Type B pancreatic cell (in vitro differentiated cells): ENCODE data around the gene EFNB2. TPM values are rescaled to one million over a fixed set of nuclear protein-coding genes. Genes with fewer than 3 reads are reported as not detected.
A peak's percentile ranks its signal among the peaks of the same experiment; 100 is the strongest.

Experiments
- DNase-seq: peaks from one replicate; pipeline ENCODE4 v3.0.0; 2021; ENCODE audit warnings: mixed read lengths; ENCODE audit not compliant: unreplicated experiment; ENCODE audit errors: extremely low spot score
- H3K27ac Mint-ChIP-seq: 2 replicates; pipeline ENCODE4 v1.8.0; 2021; ENCODE audit warnings: mild to moderate bottlenecking, mixed read lengths
- H3K27me3 Mint-ChIP-seq: 2 replicates; pipeline ENCODE4 v1.8.0; 2021; ENCODE audit warnings: mixed read lengths
- H3K36me3 Mint-ChIP-seq: 2 replicates; pipeline ENCODE4 v1.8.0; 2021; ENCODE audit warnings: mixed read lengths
- H3K4me1 Mint-ChIP-seq: one replicate; pipeline ENCODE4 v1.8.0; 2021; ENCODE audit warnings: mixed read lengths; ENCODE audit not compliant: unreplicated experiment
- H3K4me3 Mint-ChIP-seq: 2 replicates; pipeline ENCODE4 v1.8.0; 2021; ENCODE audit warnings: mild to moderate bottlenecking, mixed read lengths
- H3K9me3 Mint-ChIP-seq: 2 replicates; pipeline ENCODE4 v1.8.0; 2021; ENCODE audit warnings: mixed read lengths
- long read RNA-seq: library from polyadenylated mRNA; unstranded; transcript quantifications from one replicate; pipeline ENCODE4 v2.0.0, GENCODE V29; 2020
- total RNA-seq: library from RNA; stranded (reverse); gene quantifications from 2 replicates; pipeline ENCODE4 v1.2.1, GENCODE V29; 2021; ENCODE audit warnings: low replicate concordance
- TF ChIP-seq, protein P1 (sequence below): fragments of 200-600 bp; sonication (generic); conservative IDR thresholded peaks from 2 replicates; pipeline ENCODE4 v1.5.0; 2021; ENCODE audit warnings: antibody characterized with exemption, mild to moderate bottlenecking

EFNB2 gene, protein sequence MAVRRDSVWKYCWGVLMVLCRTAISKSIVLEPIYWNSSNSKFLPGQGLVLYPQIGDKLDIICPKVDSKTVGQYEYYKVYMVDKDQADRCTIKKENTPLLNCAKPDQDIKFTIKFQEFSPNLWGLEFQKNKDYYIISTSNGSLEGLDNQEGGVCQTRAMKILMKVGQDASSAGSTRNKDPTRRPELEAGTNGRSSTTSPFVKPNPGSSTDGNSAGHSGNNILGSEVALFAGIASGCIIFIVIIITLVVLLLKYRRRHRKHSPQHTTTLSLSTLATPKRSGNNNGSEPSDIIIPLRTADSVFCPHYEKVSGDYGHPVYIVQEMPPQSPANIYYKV
- 48.6 and 67.1 TPM in 2 replicates for total RNA-seq
- long read RNA-seq, full-length matches to known transcripts = 3 of 10 reads
- long read RNA-seq, partial matches to known transcripts = 2 of 10 reads
- long read RNA-seq, other reads (novel, unspliced or antisense) = 5 of 10 reads

DNA sequence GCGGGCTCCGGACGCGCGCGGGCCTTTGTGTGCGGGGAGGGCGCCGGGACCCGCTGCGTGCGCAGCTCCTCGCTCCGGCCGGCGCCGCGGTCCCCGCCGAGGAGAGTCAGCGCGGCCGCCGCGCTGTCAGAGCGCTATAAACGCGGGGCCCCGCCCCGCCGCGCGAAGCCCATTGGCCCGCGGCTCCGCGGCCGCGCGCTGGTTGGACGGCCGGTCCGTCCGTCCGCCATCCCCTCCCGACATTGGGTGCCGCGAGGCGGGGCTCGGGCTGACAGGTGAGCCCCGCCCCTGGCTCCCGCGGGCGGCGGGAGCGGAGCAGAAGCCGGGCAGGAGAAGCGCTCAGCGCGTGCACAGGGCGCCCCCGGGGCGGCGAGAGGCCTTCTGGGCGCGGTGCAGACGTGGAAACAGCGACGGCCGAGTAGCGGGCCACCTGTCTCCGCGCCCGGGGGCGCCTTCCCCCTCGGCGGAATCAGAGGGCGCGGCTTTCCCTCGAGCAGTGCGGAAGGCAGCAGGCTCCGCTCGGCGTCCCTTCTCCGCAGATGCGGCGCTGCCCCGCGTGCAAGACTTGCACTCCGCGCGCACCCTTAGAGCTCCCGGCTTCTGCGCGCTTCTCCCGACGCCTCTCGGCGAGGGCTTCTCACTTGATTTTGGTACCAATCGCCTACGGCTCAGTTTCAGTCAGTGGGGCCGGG lies at the start of gene EFNB2:
Gene EFNB2 (minus strand): TSS at position 111 of the 692 bp plus-strand sequence. CDS start 698 bp downstream, outside the sequence.
- peak within 1 kb of the TSS; percentile 94 for H3K4me3 Mint-ChIP-seq
- peak within 1 kb of the TSS; percentile 88 for H3K27ac Mint-ChIP-seq
- no peaks in the 10 kb centered on the region for H3K9me3 Mint-ChIP-seq
- TF ChIP-seq, protein P1, sequence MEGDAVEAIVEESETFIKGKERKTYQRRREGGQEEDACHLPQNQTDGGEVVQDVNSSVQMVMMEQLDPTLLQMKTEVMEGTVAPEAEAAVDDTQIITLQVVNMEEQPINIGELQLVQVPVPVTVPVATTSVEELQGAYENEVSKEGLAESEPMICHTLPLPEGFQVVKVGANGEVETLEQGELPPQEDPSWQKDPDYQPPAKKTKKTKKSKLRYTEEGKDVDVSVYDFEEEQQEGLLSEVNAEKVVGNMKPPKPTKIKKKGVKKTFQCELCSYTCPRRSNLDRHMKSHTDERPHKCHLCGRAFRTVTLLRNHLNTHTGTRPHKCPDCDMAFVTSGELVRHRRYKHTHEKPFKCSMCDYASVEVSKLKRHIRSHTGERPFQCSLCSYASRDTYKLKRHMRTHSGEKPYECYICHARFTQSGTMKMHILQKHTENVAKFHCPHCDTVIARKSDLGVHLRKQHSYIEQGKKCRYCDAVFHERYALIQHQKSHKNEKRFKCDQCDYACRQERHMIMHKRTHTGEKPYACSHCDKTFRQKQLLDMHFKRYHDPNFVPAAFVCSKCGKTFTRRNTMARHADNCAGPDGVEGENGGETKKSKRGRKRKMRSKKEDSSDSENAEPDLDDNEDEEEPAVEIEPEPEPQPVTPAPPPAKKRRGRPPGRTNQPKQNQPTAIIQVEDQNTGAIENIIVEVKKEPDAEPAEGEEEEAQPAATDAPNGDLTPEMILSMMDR = no peak
- H3K36me3 Mint-ChIP-seq = peaks cover 4% of the 10 kb centered on the region
- H3K4me1 Mint-ChIP-seq = peaks cover 14% of the 10 kb centered on the region
- peak; percentile 94 for DNase-seq
- no peaks in the 10 kb centered on the region for H3K27me3 Mint-ChIP-seq

DNA sequence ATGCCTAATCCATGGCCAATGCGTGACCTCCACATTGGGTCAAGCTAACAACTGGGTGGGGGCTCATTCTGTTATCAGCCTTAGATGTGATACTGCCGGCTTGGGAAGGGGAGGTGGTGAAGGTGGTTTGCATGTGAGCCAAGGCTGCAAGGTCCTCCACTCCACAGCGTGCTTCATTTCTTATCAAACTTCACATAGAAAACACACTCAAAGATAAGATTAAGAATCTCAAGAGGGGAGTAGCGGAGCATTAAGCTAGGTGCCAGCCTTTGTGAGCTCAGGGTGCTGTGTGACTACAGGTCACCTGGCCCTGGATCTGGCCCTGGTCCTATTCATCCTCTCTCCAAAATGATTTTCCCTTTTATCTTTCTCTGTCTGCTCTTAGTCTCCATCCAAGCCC lies 45.8 kb upstream of the EFNB2 start:
- Mint-ChIP-seq H3K4me3 (no peak overlapping the region), H3K27me3 (peaks cover 4% of the 10 kb centered on the region), H3K36me3 (no peaks in the 10 kb centered on the region), H3K4me1 (no peaks in the 10 kb centered on the region), H3K9me3 (peaks cover 8% of the 10 kb centered on the region), H3K27ac (peak overlapping the region; percentile 32)
- no peak for DNase-seq
- TF ChIP-seq, protein P1 = no peak

DNA sequence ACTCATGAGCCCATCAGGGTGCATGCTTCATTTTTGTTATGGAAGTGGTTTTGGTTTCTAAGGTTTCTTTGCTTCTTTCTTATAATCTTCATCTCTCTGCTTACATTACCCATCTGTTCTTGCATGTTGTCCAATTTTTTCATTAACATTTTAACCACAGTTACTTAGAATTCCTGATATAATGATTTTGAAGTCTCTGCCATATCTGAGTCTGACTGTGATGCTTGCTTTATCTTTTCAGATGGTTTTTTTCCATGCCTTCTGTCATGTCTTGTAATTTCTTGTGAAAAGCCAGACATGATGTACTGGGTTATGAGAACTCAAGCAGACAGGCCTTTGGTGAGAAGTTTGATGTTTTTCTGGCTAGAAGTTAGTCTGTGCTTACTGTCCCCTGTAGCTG lies 40.4 kb upstream of the EFNB2 start:
- TF ChIP-seq, protein P1 = no peak
- Mint-ChIP-seq H3K9me3 (no peaks in the 10 kb centered on the region), H3K27me3 (no peaks in the 10 kb centered on the region), H3K4me1 (no peaks in the 10 kb centered on the region), H3K4me3 (no peak overlapping the region), H3K27ac (no peak overlapping the region), H3K36me3 (no peaks in the 10 kb centered on the region)
- DNase-seq = no peak

DNA sequence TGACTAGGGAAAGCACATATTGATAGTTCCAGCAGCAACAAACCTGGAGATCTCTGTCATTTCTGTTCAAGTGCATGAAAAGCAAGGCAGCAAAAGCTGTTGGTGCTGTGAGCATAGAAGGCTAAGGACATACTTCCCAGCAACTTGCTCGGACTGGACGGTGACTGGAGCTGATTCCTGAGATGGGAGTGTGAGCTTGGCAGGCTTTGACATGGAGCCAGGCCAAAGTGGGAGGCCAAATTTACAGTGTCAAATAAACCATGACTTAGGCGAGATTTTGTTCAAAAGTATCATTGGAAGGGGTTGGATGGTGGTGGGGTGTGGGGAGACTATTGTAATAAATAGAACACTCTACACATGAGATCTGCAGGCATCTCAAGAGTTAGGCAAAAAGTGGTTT lies 38.4 kb upstream of the EFNB2 start:
- H3K36me3 Mint-ChIP-seq = peaks cover 5% of the 10 kb centered on the region
- no peaks in the 10 kb centered on the region for H3K4me1 Mint-ChIP-seq
- H3K27ac Mint-ChIP-seq = no peak overlapping the region
- H3K27me3 Mint-ChIP-seq = no peaks in the 10 kb centered on the region
- TF ChIP-seq, protein P1 = no peak
- no peak for DNase-seq
- no peaks in the 10 kb centered on the region for H3K9me3 Mint-ChIP-seq
- H3K4me3 Mint-ChIP-seq = no peak overlapping the region

DNA sequence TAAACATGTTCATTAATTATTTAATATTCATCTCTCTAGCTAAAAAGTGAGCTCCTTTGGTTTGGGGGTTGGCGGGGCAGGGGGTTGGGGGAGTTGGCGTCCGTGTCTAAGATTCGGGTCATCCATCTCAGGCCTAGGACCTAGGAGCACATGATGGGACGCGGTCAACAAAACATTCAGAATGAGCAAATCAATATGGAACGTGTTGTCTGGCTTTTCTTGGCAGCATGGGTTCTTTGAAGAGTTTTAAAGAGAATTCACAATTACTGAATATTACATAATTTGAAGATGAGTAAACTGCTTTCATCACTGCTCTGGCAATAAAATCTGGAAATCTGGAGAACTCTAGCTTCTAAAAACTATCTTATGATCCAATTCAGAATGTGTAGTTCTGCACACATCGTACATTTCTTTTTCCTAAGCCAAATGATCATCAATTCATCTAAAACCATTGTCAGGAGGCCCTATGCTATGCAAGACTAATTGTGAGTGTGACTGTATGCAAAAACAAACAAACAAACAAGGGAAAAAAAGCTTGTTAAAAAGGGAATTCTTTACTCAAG lies 37.9 kb upstream of the EFNB2 start:
- no peak overlapping the region for H3K27ac Mint-ChIP-seq
- peaks cover 5% of the 10 kb centered on the region for H3K36me3 Mint-ChIP-seq
- peaks cover 3% of the 10 kb centered on the region for H3K4me1 Mint-ChIP-seq
- no peaks in the 10 kb centered on the region for H3K9me3 Mint-ChIP-seq
- TF ChIP-seq, protein P1 = no peak
- no peak overlapping the region for H3K4me3 Mint-ChIP-seq
- no peaks in the 10 kb centered on the region for H3K27me3 Mint-ChIP-seq
- DNase-seq = no peak
